Skin epidermis (tissue), 12 donors: ENCODE measurements around the gene CCDC12.

Source experiments
- H3K27ac ChIP-seq, 21 experiments: fragments of 200-600 bp; sonication (generic) in 11 of 21; one replicate each; pipeline ENCODE4 v1.5.0; 2020; ENCODE audit warnings: mild to moderate bottlenecking in 3 of 21, inconsistent platforms in 2 of 21, moderate library complexity in 2 of 21
- H3K4me3 ChIP-seq, 7 experiments: fragments of 200-600 bp; sonication (generic) in 2 of 7; one replicate each; pipeline ENCODE4 v1.5.0; 2020; ENCODE audit warnings: inconsistent platforms in 2 of 7, mild to moderate bottlenecking in 2 of 7, moderate library complexity in 1 of 7

CCDC12 gene

DNA sequence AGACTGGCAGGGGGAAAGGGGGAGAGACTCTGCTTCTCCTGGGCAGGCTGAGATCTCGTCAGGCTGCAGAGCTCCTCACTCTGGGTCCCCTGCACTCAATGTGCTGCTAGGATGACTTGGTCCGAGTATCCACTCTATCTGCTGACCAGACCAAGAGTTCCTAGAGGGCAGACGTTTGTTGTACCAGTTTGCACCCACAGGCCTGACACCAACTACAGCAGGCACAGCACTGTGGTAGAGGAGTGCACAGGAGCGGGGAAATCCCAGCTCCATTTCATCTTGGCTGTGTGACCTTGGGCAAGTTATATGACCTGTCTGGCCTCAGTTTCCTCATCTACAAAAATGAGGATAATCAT is 29.0 kb downstream of the CCDC12 start:
- peak overlapping the region; percentile 3 to 89 (median 80) for H3K27ac ChIP-seq
- no peak overlapping the region for H3K4me3 ChIP-seq

DNA sequence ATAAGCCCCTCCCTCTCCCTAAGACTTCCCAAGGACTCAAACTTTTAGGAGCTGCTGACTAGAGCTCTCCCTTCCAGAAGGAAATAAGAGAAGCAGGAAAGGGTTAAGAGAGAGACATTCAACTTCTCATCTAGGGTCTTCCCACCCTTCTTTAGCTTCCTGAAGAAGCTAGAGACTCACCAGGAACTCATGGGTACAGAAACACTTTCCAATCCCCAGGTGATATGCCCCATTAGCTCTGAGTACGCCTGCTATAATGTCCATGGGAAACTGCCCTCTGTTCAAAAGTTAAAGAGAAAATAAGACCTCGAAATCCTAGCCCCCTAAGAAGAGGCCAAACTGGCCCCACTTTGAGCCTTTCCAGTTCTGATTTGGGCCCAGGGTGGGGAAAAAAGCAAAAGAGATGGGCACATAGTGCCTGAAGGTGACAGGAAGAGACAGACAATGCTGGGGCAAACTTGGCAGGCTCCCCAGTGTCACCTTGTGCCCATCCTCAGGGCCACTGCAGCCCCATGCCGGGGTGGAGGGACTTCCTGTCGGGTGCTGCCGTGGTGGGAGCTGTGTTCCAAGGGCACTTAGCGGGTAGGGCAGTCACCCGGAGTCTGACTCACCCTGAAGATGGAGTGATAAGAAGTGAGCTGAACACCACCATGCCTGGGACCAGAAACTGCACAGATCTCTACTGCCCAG is 29.5 kb downstream of the CCDC12 start:
- no peak overlapping the region for H3K4me3 ChIP-seq
- H3K27ac ChIP-seq: peak overlapping the region; percentile 3 to 89 (median 80)

DNA sequence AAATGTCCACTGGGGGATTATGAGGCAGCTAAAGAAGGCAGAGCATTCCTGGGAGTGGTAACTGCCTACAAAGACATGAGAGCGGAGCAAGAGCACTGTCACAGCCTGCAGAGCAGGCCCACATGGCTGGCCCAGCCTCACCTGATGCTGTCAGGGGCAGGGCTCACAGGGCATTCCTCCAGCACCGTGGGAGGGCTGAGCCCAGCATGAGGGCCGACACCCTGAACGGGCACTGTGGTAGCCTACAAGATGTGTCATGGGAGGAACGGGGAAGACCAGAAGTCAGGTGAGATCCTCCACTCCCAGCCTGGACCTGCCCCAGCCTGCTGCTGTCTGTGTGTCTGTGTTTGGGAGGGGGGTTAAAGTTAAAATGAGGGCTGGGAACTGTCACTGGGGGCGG is 30.1 kb downstream of the CCDC12 start:
- Histone ChIP-seq H3K4me3 (no peak overlapping the region), H3K27ac (peak overlapping the region in 20 of 21 experiments; percentile 62 to 89 (median 80))

DNA sequence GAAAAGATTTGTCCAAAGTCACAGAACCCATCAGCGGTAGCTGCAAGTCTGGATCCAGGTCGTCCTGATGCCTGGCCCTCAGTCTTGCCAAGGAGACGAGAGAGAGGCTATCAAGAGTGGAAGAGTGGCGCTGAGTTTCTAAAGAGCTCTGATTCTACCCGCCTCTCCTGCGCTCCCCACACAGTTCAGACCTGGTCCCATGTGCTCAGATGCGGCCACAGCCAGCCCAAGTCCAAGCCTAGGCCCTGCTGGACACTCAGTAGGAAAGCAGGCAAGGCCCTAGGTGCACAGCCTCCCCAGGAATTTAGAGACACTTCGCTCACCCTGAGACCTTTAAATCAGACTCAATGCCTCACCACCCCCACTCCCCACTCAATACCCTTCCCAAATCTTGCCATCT is 32.4 kb downstream of the CCDC12 start:
- Histone ChIP-seq H3K27ac (peak overlapping the region in 13 of 21 experiments; percentile 6 to 87 (median 73)), H3K4me3 (no peak overlapping the region)

DNA sequence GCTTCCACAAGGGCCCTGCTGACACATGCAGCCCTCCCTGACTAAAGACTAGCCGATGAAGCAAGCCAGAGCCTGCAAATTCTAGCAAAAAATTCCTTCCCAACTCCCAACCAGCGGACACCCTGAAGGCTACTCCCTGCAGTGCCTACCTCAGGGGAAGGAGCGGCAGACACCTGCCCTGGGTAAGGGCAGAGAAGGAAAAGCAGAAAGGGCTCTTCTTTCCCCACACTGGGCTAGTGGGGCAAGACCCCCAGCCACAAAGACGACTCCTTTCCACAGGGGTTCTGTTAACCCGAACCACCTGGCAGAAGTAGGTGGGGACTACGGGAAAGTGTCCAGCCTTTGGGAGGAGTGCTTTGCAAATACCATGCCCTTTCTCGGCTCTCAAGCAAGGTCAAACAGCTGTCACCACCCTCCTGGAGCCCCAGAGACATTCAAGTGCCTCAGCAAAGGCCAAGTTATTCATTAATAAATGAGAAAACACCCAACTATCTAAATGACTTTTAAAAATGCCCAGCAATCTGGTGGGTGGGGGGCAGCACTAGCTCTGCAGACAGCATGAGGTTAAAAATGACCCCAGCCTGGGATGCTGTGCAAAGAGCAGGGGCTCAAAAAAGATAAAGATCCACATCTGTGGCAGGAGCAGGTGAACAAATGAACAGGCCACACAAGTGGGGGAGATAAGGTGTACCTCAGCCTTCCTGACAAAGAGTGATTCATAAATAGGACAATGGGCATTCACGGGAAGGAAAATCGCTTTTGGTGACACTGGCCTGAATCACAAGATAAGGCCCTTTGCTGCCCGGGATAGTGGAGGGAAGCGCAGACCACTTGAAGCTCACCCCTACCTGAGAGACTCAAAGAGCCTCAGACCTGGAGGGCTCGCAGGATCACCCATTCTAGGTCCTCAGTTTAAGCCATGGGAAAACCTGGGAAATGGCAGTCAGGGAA is 33.0 kb downstream of the CCDC12 start:
- no peak overlapping the region for H3K4me3 ChIP-seq
- H3K27ac ChIP-seq: peak overlapping the region in 17 of 21 experiments; percentile 6 to 87 (median 54)

DNA sequence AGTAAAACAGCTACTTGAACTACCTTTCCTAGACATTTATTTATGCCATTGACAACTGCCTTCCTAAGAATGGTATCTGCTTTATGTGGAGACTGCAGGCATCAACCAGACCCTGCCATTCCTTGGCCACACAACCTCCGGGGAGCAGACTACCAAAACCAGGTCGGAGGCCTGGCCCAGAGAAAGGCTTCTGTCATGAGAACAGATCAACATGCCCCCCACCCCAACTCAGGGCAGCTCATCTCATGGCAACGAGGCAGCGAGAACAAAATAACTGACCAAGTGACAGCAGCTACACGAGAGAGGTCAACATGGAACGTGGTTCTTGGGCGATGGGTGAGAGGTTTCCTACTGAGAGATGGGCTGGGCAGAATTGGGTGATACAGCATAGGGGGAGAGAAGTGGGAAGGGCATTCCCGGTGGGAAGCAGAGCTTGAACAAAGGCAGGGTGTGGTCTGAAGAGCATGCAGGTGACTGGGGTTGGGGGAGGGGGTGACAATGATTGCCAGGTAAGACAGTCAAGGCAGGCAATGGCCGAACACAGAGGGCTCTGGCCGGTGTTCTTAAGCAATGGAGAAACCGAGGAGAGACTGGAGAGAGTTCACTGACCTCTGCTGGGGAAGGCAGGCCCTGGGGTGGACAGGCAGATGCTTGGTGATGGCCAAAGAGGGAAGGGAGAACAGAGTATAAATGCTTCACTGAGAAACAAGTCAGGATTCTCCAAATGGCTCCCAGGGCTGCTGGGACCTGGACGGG is 33.9 kb downstream of the CCDC12 start:
- H3K4me3 ChIP-seq: no peak overlapping the region
- peak overlapping the region in 9 of 21 experiments; percentile 31 to 87 (median 54) for H3K27ac ChIP-seq

DNA sequence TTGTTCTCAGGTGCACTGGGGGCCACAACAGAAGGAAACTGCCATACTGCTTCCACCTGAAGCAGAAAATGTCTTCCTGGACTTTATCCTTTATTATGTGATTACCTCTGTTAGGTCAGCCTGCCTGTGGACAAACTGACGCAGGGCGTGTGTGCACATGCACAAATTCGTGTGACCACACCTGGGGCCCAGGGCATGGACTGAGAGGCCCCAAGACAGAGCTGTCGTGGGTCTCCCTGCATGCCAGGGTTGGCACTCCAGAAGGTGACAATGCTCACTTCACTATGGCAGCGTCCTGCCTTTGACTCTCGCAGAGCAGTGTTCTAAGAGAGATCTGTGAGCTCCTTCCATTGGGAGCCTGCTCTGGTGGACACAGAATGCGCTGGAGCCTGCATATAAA is 34.5 kb downstream of the CCDC12 start:
- H3K27ac ChIP-seq: no peak overlapping the region
- no peak overlapping the region for H3K4me3 ChIP-seq

DNA sequence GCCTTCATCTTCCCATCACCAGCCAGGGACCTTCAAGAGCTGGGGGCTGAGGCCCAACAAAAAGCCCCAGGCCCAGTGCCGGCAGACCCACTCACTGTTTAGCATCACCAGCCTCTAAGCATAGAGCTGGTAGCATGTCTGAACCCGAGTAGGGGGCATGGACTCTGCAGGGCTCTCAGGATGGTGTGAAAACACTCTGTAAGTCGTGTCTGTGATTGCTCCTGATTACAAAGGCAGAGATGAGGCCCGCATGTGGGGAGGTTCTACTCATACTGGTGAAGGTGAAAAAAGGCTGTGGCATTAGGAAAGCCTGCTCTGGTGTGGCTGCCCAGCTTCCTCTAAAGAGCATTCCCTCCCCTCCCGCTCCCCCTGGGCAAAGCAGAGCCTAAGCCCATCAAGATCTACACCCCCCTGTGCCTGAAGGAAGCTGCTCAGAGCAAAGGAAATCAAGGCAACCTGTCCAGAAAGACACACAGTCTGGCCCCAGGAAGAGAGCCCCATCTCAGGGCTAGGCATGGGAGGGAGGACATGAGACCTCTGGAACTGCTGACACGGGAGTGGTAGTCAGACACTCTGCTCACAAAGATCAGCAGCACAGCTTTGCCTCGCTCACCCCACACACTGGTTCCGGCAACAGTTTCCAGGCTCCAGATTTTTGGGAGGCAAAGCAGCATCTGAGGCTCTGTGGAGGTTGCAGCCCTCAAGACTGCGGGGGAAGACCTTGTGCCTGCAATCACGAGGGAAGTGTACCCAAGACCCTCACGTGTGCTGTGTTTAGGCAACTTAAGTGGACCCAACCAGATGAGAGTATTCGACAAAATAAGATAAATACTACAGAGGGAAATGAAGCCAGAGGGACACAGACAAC is 36.7 kb downstream of the CCDC12 start:
- H3K4me3 ChIP-seq: no peak overlapping the region
- peak overlapping the region in 6 of 21 experiments; percentile 3 to 55 (median 8) for H3K27ac ChIP-seq

DNA sequence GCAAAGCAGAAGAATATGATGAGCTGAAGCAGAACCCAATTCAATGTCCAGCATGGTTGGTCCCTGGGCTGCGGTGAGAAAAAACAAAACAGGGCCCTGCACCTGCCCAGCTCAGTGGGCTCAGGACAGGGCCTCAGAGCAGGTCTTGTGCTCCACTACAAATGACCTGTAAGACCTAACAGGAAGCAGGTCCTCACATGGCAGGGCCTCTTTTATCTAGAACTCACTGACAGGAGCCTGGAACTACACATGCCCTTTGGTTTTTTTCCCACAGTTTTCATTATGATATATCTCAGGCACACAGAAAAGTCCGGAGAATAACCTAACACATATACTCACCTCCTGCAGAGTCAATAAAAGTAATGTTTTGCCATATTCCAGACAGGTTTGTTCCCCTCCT is 38.4 kb downstream of the CCDC12 start:
- H3K27ac ChIP-seq: peak overlapping the region in 4 of 21 experiments; percentile 16 to 82 (median 40)
- H3K4me3 ChIP-seq: no peak overlapping the region

DNA sequence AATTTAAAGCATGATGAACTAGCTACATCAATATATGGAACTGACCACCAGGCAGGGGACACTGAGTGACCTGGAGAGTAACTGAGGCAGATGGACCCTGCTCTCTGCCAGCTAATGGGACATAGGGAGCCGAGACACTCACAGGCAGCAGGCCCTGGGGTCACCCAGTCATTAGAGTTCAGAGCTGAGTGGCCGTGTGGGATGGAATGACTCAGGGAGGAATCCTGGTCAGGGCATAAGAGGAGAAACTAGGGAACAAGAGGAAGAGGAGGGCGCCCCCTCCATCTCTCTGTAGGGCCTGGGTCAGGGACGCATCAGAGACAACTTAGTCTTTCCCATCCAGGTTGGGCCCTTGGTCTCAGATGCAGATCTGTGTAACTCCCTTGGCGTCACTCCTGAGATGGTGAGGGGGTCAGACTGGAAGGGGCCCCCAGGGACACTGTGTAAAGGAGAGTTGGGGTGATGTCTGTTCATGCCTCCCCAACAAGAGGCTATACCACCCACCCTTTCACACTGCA is 39.8 kb downstream of the CCDC12 start:
- peak overlapping the region in 15 of 21 experiments; percentile 25 to 89 (median 78) for H3K27ac ChIP-seq

DNA sequence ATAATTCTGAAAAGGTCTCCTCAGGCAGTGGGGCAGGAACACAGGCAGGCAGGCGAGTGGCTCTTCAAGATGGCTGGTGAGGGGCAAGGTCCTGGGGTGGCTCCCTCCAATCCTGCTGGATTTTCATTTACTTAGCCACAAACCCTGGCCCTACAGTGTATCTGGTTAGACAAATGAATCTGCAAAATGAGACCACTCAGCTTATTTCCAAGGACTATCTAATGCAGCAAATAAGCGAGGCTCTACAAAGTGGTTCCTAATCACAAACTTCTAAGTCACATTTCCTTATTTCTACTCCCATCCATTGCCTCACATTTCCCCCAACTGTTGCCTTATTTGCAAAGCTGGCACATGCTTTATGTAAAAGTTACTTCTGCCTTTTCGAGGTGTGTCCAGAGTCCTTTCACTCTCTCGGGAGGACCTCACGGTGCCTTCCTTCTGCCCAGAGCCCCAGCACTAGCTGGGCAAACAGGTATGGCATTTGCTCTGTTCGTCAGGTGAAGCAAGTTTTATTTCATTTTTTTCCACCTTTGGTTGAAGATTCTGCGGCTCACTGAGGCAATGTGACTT is 40.5 kb downstream of the CCDC12 start:
- Histone ChIP-seq H3K27ac (peak overlapping the region in 18 of 21 experiments; percentile 7 to 89 (median 78)), H3K4me3 (no peak overlapping the region)

More for the DNA sequence above, 39.8 kb downstream of the CCDC12 start:
- H3K4me3 ChIP-seq: no peak overlapping the region

DNA sequence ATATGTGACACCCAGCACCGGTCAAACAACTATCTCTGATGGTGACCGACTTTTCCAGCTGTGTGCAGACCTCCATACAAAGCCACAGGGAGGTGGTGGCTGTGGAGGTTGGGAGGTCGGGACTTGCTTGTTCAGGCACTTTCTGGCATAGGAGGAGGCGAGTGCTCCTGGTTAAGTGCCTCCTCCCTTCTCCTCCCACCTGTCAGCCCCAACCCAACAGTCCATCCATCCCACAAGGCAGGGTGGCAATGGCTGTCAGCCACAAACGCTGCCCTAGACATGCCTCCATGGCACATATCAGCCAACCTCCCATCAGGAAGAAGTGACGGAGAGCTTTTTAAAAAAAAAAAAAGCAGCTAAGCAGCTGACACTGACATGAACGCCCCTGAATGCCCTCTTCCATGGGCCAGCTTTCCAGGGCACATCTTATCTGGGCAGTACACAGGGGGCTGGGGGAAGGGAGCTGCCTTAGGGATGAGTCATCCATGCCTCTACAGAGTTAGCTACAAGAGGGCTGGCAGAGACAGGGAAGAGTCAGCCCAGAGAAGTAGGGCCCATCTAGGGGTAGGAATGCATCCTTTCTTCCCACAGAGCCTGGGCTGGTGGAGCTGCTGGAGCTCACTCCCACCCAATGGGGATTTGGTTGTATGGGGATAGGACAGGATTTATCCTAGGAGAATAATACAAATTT is 41.2 kb downstream of the CCDC12 start:
- peak overlapping the region in 19 of 21 experiments; percentile 7 to 89 (median 78) for H3K27ac ChIP-seq
- no peak overlapping the region for H3K4me3 ChIP-seq

DNA sequence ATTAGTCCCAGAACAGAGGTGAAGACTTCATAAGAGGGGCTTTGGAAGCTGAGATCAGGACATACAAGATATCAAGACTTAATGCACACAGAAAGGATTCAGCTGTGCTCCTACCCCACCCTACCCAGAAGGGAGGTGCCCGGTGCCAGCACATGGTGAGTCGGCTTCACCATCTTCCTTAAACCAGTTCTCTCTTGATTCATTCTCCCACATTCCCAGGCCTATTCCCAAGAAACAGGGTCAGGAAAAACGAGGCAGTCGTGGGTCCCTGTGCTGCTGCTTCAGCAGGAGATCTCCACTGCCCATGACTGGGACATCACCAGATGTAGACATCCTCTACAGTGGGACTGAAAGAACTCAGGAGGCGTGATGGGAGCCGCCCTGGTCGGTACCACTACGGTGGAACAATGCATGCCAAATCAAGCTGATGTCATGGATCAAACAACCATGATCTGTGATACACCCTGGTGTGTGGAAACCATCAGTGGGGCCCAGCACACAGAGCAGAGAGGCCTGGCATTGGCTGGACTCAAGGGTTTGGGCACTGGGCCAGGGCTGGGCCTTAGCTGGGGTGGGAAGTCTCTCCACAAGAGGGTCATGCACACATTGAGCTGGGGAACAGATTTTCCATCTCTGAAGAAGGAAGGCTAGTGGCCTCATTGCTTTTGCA is 41.9 kb downstream of the CCDC12 start:
- H3K27ac ChIP-seq: peak overlapping the region in 20 of 21 experiments; percentile 0 to 89 (median 78)
- no peak overlapping the region for H3K4me3 ChIP-seq

DNA sequence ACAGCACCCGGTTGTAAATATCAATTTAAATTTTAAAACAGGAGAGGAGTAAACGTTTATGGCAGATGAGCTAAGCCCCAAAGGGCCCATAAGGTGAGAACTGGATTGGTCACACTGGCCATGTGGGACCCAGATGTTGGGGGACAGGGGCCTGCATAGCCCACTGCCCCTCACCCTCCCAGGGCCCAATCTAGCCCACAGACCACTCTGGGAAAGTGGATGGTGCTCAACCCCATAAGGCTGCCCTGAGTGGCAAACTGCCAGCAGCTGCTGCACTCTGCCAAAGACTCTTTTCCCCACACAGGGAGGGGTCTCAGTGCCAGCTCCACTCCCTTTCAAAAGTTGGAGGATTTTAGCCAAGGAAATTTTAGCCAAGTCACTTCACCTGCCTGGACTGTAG is 42.5 kb downstream of the CCDC12 start:
- Histone ChIP-seq H3K27ac (peak overlapping the region in 20 of 21 experiments; percentile 0 to 89 (median 78)), H3K4me3 (no peak overlapping the region)

DNA sequence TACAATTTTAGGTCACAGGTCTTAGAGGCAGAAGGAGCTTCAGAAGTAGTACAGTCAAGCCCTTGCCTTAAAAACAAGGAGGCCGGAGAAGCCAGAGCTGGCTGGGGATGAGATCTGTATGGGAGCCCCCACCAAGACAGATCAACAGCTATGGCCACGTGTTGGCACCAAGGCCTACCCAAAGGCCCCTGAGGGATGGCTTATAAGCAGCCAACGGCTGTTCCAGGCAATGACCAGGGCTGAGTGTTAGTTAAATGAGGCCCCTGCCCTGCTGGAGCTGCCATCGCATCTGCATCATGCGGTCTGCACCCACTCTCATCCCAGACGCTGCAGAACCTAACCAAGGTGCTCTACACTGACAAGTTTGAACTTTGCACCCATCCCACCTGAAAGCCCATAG is 43.3 kb downstream of the CCDC12 start:
- no peak overlapping the region for H3K4me3 ChIP-seq
- peak overlapping the region in 18 of 21 experiments; percentile 2 to 89 (median 68) for H3K27ac ChIP-seq

DNA sequence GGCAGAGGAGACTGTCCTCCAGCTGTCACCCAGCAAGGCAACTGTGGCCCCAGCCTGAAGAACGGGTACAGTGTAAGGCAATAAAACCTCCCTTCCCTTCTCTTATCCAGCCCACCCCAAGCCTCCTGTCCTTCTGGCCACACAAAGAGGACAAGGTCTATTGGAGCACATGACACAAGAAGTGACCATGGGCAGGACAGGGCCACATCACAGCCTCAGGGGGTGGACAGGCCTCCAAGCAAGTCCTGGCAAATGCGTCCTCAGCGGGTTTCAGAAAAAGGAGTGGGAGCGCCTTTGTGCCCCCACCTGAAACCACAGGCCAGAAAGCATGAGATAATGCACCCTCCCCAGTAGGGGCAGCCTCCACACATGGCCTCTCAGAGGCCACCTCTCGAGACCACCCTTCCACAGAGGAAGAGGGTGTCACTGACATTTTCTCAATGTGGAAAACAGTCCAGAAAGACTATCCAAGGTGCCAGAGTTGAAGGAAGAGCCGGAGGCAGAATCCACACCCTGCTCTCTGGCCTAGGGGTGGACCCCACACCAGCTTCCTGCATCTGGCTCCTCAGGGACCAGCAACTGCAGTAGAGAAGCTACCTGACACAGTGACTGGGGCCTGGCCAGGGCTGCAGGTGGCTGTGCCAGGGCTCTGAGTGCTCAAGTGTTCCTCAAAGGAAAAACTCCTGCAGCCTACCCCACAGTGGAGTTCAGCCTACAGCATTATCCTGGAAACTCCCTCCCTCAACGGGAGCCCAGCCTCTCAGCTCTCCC is 43.9 kb downstream of the CCDC12 start:
- Histone ChIP-seq H3K4me3 (no peak overlapping the region), H3K27ac (peak overlapping the region in 18 of 21 experiments; percentile 2 to 89 (median 68))
